Subcutaneous abdominal adipose tissue (tissue), 5 donors: Measurements from ENCODE around the gene ZNF570.

Experiments
- H3K27ac ChIP-seq: one replicate; pipeline ENCODE4 v1.7.0; 2013; ENCODE audit warnings: low read depth, mild to moderate bottlenecking, inconsistent platforms, low read length, moderate library complexity
- H3K27me3 ChIP-seq, 5 donors: one replicate each; pipeline ENCODE4 v1.7.0; 2013; ENCODE audit warnings: low read length in 5 of 5, inconsistent platforms in 1 of 5; ENCODE audit not compliant: control insufficient read depth in 5 of 5, insufficient read depth in 4 of 5
- H3K36me3 ChIP-seq, 5 donors: one replicate each; pipeline ENCODE4 v1.7.0; 2013; ENCODE audit warnings: low read length in 5 of 5; ENCODE audit not compliant: control insufficient read depth in 5 of 5, insufficient read depth in 5 of 5
- H3K4me1 ChIP-seq, 5 donors: one replicate each; pipeline ENCODE4 v1.7.0; 2013; ENCODE audit warnings: low read length in 5 of 5, mild to moderate bottlenecking in 3 of 5, moderate library complexity in 1 of 5; ENCODE audit not compliant: control insufficient read depth in 5 of 5, insufficient read depth in 5 of 5
- H3K4me3 ChIP-seq, 5 donors: one replicate each; pipeline ENCODE4 v1.7.0; 2013; ENCODE audit warnings: low read length in 5 of 5, low read depth in 1 of 5
- H3K9ac ChIP-seq, 5 donors: one replicate each; pipeline ENCODE4 v1.7.0; 2013; ENCODE audit warnings: low read length in 5 of 5, mild to moderate bottlenecking in 4 of 5, moderate library complexity in 3 of 5
- H3K9me3 ChIP-seq, 5 donors: one replicate each; pipeline ENCODE4 v1.7.0; 2013; ENCODE audit warnings: low read length in 5 of 5; ENCODE audit not compliant: control insufficient read depth in 5 of 5
- donor health status: healthy.
- donor health status: healthy.
- donor health status: healthy.
- donor health status: healthy.
- donor health status: healthy.

The ZNF570 gene

GRCh38 chr19:37468961-37469777 is at the start of gene ZNF570:
Gene ZNF570, plus strand, starts transcription at chr19:37469356. Its CDS starts 999 bp downstream, at chr19:37470355.
- peaks cover 2 to 38% (median 32%) of the 10 kb centered on the region in 5 donors for H3K4me1 ChIP-seq
- no peaks in the 10 kb centered on the region for H3K27me3 ChIP-seq
- H3K27ac ChIP-seq, result peak within 1 kb of the TSS; percentile 86
- H3K4me3 ChIP-seq, result peak within 1 kb of the TSS; percentile 86 to 99 (median 90)
- peaks cover 0 to 23% (median 14%) of the 10 kb centered on the region in 5 donors for H3K9me3 ChIP-seq
- H3K36me3 ChIP-seq, result peaks cover 8 to 18% (median 13%) of the 10 kb centered on the region in 5 donors
- H3K9ac ChIP-seq, result peak within 1 kb of the TSS; percentile 69 to 99 (median 85)

- Histone ChIP-seq H3K27me3 (no peaks in the 10 kb centered on the region), H3K9me3 (peaks cover 76 to 97% (median 93%) of the 10 kb centered on the region in 5 donors), H3K4me1 (no peaks in the 10 kb centered on the region), H3K36me3 (peaks cover 10 to 37% (median 19%) of the 10 kb centered on the region in 5 donors), H3K4me3 (peak overlapping the region; percentile 13 to 66 (median 55)), H3K9ac (no peak overlapping the region), H3K27ac (no peak overlapping the region)
Measured at GRCh38 chr19:37452500-37453245, 16.5 kb upstream of the ZNF570 start.

- H3K27ac ChIP-seq, result peak overlapping the region; percentile 87
- no peaks in the 10 kb centered on the region for H3K27me3 ChIP-seq
- peaks cover 7 to 33% (median 16%) of the 10 kb centered on the region in 5 donors for H3K9me3 ChIP-seq
- peaks cover 16 to 34% (median 24%) of the 10 kb centered on the region in 5 donors for H3K36me3 ChIP-seq
- H3K4me1 ChIP-seq, result peaks cover 2 to 38% (median 32%) of the 10 kb centered on the region in 5 donors
- H3K4me3 ChIP-seq, result peak overlapping the region; percentile 87 to 96 (median 94)
- peak overlapping the region; percentile 83 to 95 (median 88) for H3K9ac ChIP-seq
Measured at GRCh38 chr19:37466277-37466797, 2.8 kb upstream of the ZNF570 start.

GRCh38 chr19:37466798-37467607 is 2.2 kb upstream of the ZNF570 start, which contains the start of gene ZNF569:
Gene ZNF569, minus strand, starts transcription at chr19:37467444. Its CDS starts 22,523 bp downstream, at chr19:37444921.
- Histone ChIP-seq H3K9ac (peak within 1 kb of the TSS; percentile 83 to 95 (median 88)), H3K4me3 (peak within 1 kb of the TSS; percentile 87 to 99 (median 95)), H3K27me3 (no peaks in the 10 kb centered on the region), H3K27ac (peak within 1 kb of the TSS; percentile 87), H3K9me3 (peaks cover 2 to 26% (median 9%) of the 10 kb centered on the region in 5 donors), H3K36me3 (peaks cover 13 to 32% (median 23%) of the 10 kb centered on the region in 5 donors), H3K4me1 (peaks cover 2 to 38% (median 32%) of the 10 kb centered on the region in 5 donors)

GRCh38 chr19:37467608-37468090 is 1.5 kb upstream of the ZNF570 start:
- Histone ChIP-seq H3K9me3 (peaks cover 2 to 20% (median 4%) of the 10 kb centered on the region in 5 donors), H3K27ac (peak overlapping the region; percentile 87), H3K36me3 (peaks cover 12 to 26% (median 20%) of the 10 kb centered on the region in 5 donors), H3K4me3 (peak overlapping the region; percentile 87 to 96 (median 94)), H3K4me1 (peaks cover 2 to 38% (median 32%) of the 10 kb centered on the region in 5 donors), H3K9ac (peak overlapping the region in 3 of 5 donors; percentile 83 to 95 (median 88)), H3K27me3 (no peaks in the 10 kb centered on the region)

- Histone ChIP-seq H3K9ac (peak overlapping the region in 3 of 5 donors; percentile 69 to 99 (median 80)), H3K27ac (no peak overlapping the region), H3K4me3 (peak overlapping the region in 4 of 5 donors; percentile 86 to 99 (median 88)), H3K36me3 (peaks cover 6 to 17% (median 12%) of the 10 kb centered on the region in 5 donors), H3K27me3 (no peaks in the 10 kb centered on the region), H3K4me1 (peaks cover 2 to 38% (median 32%) of the 10 kb centered on the region in 5 donors), H3K9me3 (peaks cover 0 to 22% (median 14%) of the 10 kb centered on the region in 5 donors)
Measured at GRCh38 chr19:37470216-37470615, 1.1 kb downstream of the ZNF570 start.

- H3K9ac ChIP-seq, result no peak overlapping the region
- H3K36me3 ChIP-seq, result peaks cover 21 to 36% (median 32%) of the 10 kb centered on the region in 5 donors
- no peak overlapping the region for H3K27ac ChIP-seq
- H3K9me3 ChIP-seq, result peaks cover 10 to 39% (median 28%) of the 10 kb centered on the region in 5 donors
- peaks cover 2 to 28% (median 22%) of the 10 kb centered on the region in 5 donors for H3K4me1 ChIP-seq
- no peak overlapping the region for H3K4me3 ChIP-seq
- H3K27me3 ChIP-seq, result no peaks in the 10 kb centered on the region
Measured at GRCh38 chr19:37472165-37472564, 3.0 kb downstream of the ZNF570 start.

- peaks cover 56 to 95% (median 90%) of the 10 kb centered on the region in 5 donors for H3K9me3 ChIP-seq
- H3K4me3 ChIP-seq, result peak overlapping the region; percentile 32 to 70 (median 47)
- no peak overlapping the region for H3K27ac ChIP-seq
- H3K9ac ChIP-seq, result no peak overlapping the region
- no peaks in the 10 kb centered on the region for H3K27me3 ChIP-seq
- no peaks in the 10 kb centered on the region for H3K4me1 ChIP-seq
- peaks cover 36 to 55% (median 44%) of the 10 kb centered on the region in 5 donors for H3K36me3 ChIP-seq
Measured at GRCh38 chr19:37484406-37485168, 15.4 kb downstream of the ZNF570 start.
